GM12872 (cell line): ENCODE results near the gene MORN2.

Source experiments
- CTCF ChIP-seq: IDR thresholded peaks from 3 replicates; pipeline ENCODE4 v1.5.1; 2011; ENCODE audit warnings: low read depth, mild to moderate bottlenecking, low read length, moderate library complexity; ENCODE audit not compliant: insufficient read depth

The MORN2 gene

DNA sequence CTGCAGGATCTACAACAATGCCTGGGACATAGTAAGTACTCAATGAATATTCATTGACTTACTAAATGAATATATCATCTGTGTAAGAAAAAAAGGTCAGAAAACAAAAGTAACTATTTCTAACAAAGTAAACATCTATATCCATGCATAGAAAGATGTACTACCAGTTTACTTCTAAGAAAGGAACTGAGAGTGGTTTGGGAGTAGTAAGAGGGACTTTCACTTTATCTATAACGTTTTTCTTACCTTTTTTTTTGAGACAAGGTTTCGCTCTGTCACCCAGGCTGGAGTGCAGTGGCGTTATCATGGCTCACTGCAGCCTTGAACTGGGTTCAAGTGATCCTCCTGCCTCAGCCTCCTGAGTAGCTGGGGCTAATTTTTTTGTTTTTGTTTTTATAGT lies 25.7 kb upstream of the MORN2 start:
- no peak for TF ChIP-seq CTCF

- no peak for TF ChIP-seq CTCF
Measured at GRCh38 chr2:38856165-38856564, 19.6 kb upstream of the MORN2 start.

DNA sequence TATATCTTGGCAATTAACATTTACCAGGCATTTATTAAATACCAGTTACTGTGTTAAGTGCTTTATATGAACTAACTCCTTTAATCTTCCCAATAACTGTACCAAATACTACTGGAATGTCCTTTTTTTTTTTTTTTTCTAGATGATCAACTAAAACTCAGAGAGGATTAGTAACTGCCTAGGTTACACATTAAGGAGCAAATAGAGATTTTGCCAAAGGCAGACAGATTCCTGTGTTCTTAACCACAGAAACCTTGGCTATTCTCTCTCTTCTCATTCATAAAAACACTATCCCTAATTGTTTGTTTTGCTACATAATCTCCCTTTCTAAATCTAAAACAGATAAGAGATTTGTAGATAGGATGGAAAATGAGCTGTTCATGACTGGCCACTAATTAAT lies 13.3 kb upstream of the MORN2 start:
- TF ChIP-seq CTCF: no peak

GRCh38 chr2:38863061-38863695 lies 12.6 kb upstream of the MORN2 start:
- TF ChIP-seq CTCF: no peak

GRCh38 chr2:38866773-38867443 lies 8.9 kb upstream of the MORN2 start:
- no peak for TF ChIP-seq CTCF

DNA sequence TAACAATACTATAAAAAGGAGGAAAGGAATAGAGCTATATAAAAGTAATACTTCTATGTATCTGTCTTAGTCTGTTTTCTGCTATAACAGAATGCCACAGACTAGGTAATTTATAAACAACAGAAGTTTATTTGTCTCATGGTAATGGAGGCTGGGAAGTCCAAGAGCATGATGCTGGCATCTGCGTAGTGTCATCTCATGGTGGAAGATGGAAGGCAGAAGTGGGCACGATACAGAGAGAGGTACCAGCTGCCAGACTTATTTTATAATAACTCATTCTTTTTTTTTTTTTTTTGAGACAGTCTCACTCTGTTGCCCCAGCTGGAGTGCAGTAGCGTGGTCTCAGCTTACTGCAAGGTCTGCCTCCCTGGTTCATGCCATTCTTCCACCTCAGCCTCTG lies 4.3 kb upstream of the MORN2 start:
- TF ChIP-seq CTCF: no peak

GRCh38 chr2:38873763-38874162 lies 2.0 kb upstream of the MORN2 start:
- no peak for TF ChIP-seq CTCF
